Endothelial cell of umbilical vein (primary cell): ENCODE data around the gene ZNF214. TPM values are rescaled to one million over a fixed set of nuclear protein-coding genes. Genes with fewer than 3 reads are reported as not detected.

ENCODE experiments used
- BruUV-seq: library from RNA; stranded (reverse); fragments of 400-500 nt; replicated peaks from 2 replicates; lab custom pipeline; 2021; lab: Mats Ljungman, UMichigan
- CTCF ChIA-PET: fragments of 300-600, 350-600 bp; sonication (Branson Sonifier 250); formaldehyde crosslinking; loops from one replicate; lab custom pipeline; 2021; ENCODE audit warnings: antibody characterized with exemption, inconsistent platforms; lab: Charles Lee
- POLR2A ChIA-PET: fragments of 300-600, 350-600 bp; sonication (Branson Sonifier 250); formaldehyde crosslinking; loops from one replicate; lab custom pipeline; 2021; ENCODE audit warnings: antibody characterized with exemption, inconsistent platforms; lab: Charles Lee
- DNase-seq: peaks from one replicate; pipeline ENCODE4 v3.0.0-alpha.2; 2011; ENCODE audit warnings: low read depth, low spot score
- FAIRE-seq: peaks from 2 replicates; lab custom pipeline; 2011; peaks lifted over from hg19 to GRCh38; lab: Jason Lieb, UNC
- H2AFZ ChIP-seq: 2 replicates; pipeline ENCODE4 v1.6.0; 2012; ENCODE audit warnings: low read depth, low read length, control low read depth, inconsistent platforms
- H3K27ac ChIP-seq: 2 replicates; pipeline ENCODE4 v1.5.1; 2011; ENCODE audit warnings: low read depth, mild to moderate bottlenecking, control low read depth, low read length, moderate library complexity; ENCODE audit not compliant: insufficient read depth
- H3K27me3 ChIP-seq, 2 experiments: 2 replicates each; pipeline versions ENCODE4 v1.6.0 to v1.6.1; 2011; ENCODE audit warnings: low read length in 2 of 2, mixed read lengths in 1 of 2; ENCODE audit not compliant: control insufficient read depth in 2 of 2, insufficient read depth in 2 of 2
- H3K36me3 ChIP-seq, 2 experiments: 2 replicates in 1 of 2; 3 replicates in 1 of 2; pipeline ENCODE4 v1.5.1; 2011; ENCODE audit warnings: low read length in 2 of 2, mild to moderate bottlenecking in 1 of 2, moderate library complexity in 1 of 2; ENCODE audit not compliant: control insufficient read depth in 2 of 2, insufficient read depth in 2 of 2; ENCODE audit errors: extremely low read depth in 1 of 2
- H3K4me1 ChIP-seq: 3 replicates; pipeline ENCODE4 v1.5.1; 2011; ENCODE audit warnings: mild to moderate bottlenecking, low read length; ENCODE audit not compliant: control insufficient read depth, insufficient read depth; ENCODE audit errors: extremely low read depth
- H3K4me2 ChIP-seq: 2 replicates; pipeline ENCODE4 v1.6.1; 2011; ENCODE audit warnings: low read length, control low read depth, mixed read lengths; ENCODE audit not compliant: insufficient read depth
- H3K4me3 ChIP-seq, 3 experiments: fragments of 200-600 bp in 1 of 3; sonication (generic), shearing (Covaris generic) in 1 of 3; replicated peaks in 1 of 3; 2 replicates each; pipeline ENCODE4 v1.5.1; 2011 to 2016; ENCODE audit warnings: control low read depth in 3 of 3, low read length in 3 of 3, mild to moderate bottlenecking in 2 of 3, inconsistent platforms in 1 of 3, low read depth in 1 of 3, moderate library complexity in 1 of 3; ENCODE audit not compliant: insufficient read depth in 1 of 3
- H3K79me2 ChIP-seq: 2 replicates; pipeline ENCODE4 v1.6.0; 2012; ENCODE audit warnings: low read length, inconsistent platforms; ENCODE audit not compliant: control insufficient read depth, insufficient read depth
- H3K9ac ChIP-seq: replicated peaks from 2 replicates; pipeline ENCODE3; 2011; ENCODE audit warnings: low read length, control low read depth; ENCODE audit not compliant: insufficient read depth; ENCODE audit errors: extremely low read depth
- H3K9me1 ChIP-seq: replicated peaks from 3 replicates; pipeline ENCODE4 v1.6.0; 2011; ENCODE audit warnings: mild to moderate bottlenecking, low read length; ENCODE audit not compliant: control insufficient read depth, insufficient read depth; ENCODE audit errors: extremely low read depth
- H3K9me3 ChIP-seq: replicated peaks from 2 replicates; pipeline ENCODE4 v1.5.1; 2012; ENCODE audit warnings: low read length, inconsistent platforms; ENCODE audit not compliant: control insufficient read depth, insufficient read depth
- H4K20me1 ChIP-seq: replicated peaks from 2 replicates; pipeline ENCODE3; 2011; ENCODE audit warnings: mild to moderate bottlenecking, low read length; ENCODE audit not compliant: control insufficient read depth, insufficient read depth; ENCODE audit errors: extremely low read depth
- EZH2 ChIP-seq: IDR thresholded peaks from 2 replicates; pipeline ENCODE4 v1.6.1; 2012; ENCODE audit warnings: borderline replicate concordance, low read depth, mild to moderate bottlenecking, moderate library complexity, low read length, inconsistent platforms; ENCODE audit not compliant: severe bottlenecking
- FOS ChIP-seq: IDR thresholded peaks from 2 replicates; pipeline ENCODE4 v1.6.1; 2011; ENCODE audit warnings: mild to moderate bottlenecking, low read length, moderate library complexity, borderline replicate concordance; ENCODE audit not compliant: insufficient read depth
- GATA2 ChIP-seq: IDR thresholded peaks from 2 replicates; pipeline ENCODE4 v1.7.0; 2011; ENCODE audit warnings: low read depth, mild to moderate bottlenecking, moderate library complexity, mixed read lengths, low read length; ENCODE audit not compliant: insufficient read length, insufficient read depth
- JUN ChIP-seq: IDR thresholded peaks from 2 replicates; pipeline ENCODE4 v1.6.1; 2011; ENCODE audit warnings: borderline replicate concordance, low read depth; ENCODE audit not compliant: insufficient read length, insufficient read depth
- POLR2AphosphoS5 ChIP-seq: IDR thresholded peaks from 2 replicates; pipeline ENCODE4 v1.6.1; 2012; ENCODE audit warnings: low read depth, mild to moderate bottlenecking, control low read depth, low read length, moderate library complexity; ENCODE audit not compliant: insufficient read depth
- dilution Hi-C: fragments of 300-500 bp; cut with MboI; formaldehyde crosslinking; loops from one replicate; pipeline ENCODE4 v1.15.0; 2019; ENCODE audit warnings: low sequenced_read_pairs; ENCODE audit not compliant: extremely low pct_ligation_motif_present
- intact Hi-C: fragments of 100-400 bp; cut with micrococcal nuclease; formaldehyde crosslinking; loops from one replicate; pipeline ENCODE4 v1.10.0; 2022
- polyA plus RNA-seq, 4 experiments: library from polyadenylated mRNA; depleted of rRNA in 3 of 4; stranded (reverse) in 3 of 4; unstranded in 1 of 4; fragments of >200 nt; gene quantifications; 2 replicates each; pipeline versions ENCODE4 v1.2.1 to v1.2.3, GENCODE V29; 2011 to 2012; ENCODE audit warnings: missing spikeins in 1 of 4
- total RNA-seq: library from RNA; stranded (reverse); gene quantifications from 2 replicates; pipeline ENCODE4 v1.2.3, GENCODE V29; 2021
- TF ChIP-seq, protein P1 (sequence below), 2 donors: IDR thresholded peaks; 1 replicate in 1 of 2; 2 replicates in 1 of 2; pipeline ENCODE4 v1.5.1; 2011; ENCODE audit warnings: low read length in 2 of 2, mild to moderate bottlenecking in 2 of 2, moderate library complexity in 2 of 2, control low read depth in 1 of 2, inconsistent platforms in 1 of 2, low read depth in 1 of 2; ENCODE audit not compliant: insufficient read depth in 1 of 2; ENCODE audit errors: extremely low read depth in 1 of 2

Gene ZNF214
- total and polyA plus RNA-seq, 2 donors (not counting 3 experiments of a cell fraction or from before 2014, with no cell fraction given), result 0.94 to 1.7 TPM

DNA sequence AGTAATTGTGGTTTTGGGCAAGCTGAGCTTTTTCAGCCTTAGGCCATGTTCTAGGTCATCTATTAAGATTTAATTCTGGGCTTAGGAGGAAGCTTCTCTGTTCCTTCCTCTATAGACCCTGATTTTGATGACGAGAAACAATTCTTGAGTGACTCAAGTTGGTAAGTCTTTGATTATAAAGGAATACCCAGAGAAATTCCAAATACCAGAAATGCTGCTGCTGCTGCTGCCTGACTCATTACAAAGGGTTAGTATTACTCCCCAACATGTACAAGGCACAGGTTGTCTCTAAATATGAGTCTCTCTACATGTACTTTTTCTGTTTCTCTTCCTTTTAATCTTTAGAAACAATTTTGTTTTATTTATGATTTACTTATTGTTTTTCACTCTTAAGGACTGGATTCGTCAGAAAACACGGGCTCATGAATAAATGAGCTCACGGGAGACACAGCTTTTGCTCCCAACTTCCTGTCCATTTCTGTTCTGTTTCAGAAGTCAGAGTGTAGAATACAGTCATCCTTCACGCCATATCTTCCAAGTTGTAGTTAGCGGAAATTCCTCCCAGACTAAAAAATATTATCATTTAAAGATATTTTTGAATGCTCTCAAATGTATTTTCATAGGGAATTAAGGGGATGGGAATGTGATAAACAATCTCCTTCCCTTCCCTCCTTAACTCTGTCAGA is 36.8 kb upstream of the ZNF214 start:
- no peaks in the 10 kb centered on the region for H3K9me3 ChIP-seq
- no peaks in the 10 kb centered on the region for H3K9me1 ChIP-seq
- peak overlapping the region; percentile 81 for H3K27ac ChIP-seq
- H2AFZ ChIP-seq, result peak overlapping the region; percentile 77
- no peaks in the 10 kb centered on the region for H3K36me3 ChIP-seq
- no peaks in the 10 kb centered on the region for H3K79me2 ChIP-seq
- no TSS peak for BruUV-seq
- TF ChIP-seq JUN, result no peak
- TF ChIP-seq FOS, result peak; percentile 30
- FAIRE-seq (peak; percentile 24), DNase-seq (peak; percentile 64)
- POLR2A ChIA-PET, result no interaction called here
- peak overlapping the region; percentile 57 for H3K4me2 ChIP-seq
- H3K9ac ChIP-seq, result peak overlapping the region; percentile 37
- CTCF ChIA-PET, result interaction anchor here (1.1 to 1.6 kb wide), 4 partner anchors 21 to 222 kb away, joined by 3 to 8 read pairs (median 4); partner anchors contain the start of gene NLRP14
- no peaks in the 10 kb centered on the region for H4K20me1 ChIP-seq
- peaks cover 31% of the 10 kb centered on the region for H3K4me1 ChIP-seq
- no peak overlapping the region for H3K4me3 ChIP-seq
- H3K27me3 ChIP-seq, result no peaks in the 10 kb centered on the region
- dilution Hi-C loops (no loop called here), intact Hi-C loops (loop anchor here (1.0 to 5.0 kb wide), 2 partner anchors 37 to 920 kb away; partner anchors contain the start of genes NLRP14 and ZNF214)

DNA sequence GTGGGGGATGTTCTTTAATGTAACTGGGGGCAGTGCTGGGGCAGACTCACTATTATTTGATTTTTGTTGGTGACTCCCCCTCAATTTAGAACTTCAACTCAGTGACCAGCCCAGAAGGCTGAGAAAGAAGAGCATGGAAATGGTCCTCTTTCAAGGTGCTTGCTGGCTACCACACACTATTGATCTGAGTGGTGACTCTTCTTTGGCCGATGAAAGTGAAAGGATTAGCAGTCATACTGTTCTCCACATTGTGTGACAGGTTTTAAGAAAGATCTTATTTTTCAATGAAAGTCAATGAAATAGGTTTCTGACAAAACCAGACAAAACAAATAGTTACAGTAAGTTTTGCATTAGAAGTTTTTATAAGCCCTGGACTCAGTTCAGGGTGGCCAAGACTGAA is 30.0 kb upstream of the ZNF214 start:
- H3K9ac ChIP-seq, result no peak overlapping the region
- H3K4me3 ChIP-seq, result no peak overlapping the region
- DNase-seq (no peak), FAIRE-seq (no peak)
- BruUV-seq, result no TSS peak
- H4K20me1 ChIP-seq, result no peaks in the 10 kb centered on the region
- no peaks in the 10 kb centered on the region for H3K9me1 ChIP-seq
- dilution Hi-C loops, result no loop called here
- no peaks in the 10 kb centered on the region for H3K9me3 ChIP-seq
- H3K4me1 ChIP-seq, result peaks cover 4% of the 10 kb centered on the region
- TF ChIP-seq, protein P1, sequence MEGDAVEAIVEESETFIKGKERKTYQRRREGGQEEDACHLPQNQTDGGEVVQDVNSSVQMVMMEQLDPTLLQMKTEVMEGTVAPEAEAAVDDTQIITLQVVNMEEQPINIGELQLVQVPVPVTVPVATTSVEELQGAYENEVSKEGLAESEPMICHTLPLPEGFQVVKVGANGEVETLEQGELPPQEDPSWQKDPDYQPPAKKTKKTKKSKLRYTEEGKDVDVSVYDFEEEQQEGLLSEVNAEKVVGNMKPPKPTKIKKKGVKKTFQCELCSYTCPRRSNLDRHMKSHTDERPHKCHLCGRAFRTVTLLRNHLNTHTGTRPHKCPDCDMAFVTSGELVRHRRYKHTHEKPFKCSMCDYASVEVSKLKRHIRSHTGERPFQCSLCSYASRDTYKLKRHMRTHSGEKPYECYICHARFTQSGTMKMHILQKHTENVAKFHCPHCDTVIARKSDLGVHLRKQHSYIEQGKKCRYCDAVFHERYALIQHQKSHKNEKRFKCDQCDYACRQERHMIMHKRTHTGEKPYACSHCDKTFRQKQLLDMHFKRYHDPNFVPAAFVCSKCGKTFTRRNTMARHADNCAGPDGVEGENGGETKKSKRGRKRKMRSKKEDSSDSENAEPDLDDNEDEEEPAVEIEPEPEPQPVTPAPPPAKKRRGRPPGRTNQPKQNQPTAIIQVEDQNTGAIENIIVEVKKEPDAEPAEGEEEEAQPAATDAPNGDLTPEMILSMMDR (IDR thresholded peaks at IDR 0.05; ENCODE audit: extremely low read depth in 1 of 2, insufficient read depth in 1 of 2, low read depth in 1 of 2, low read length in 2 of 2), result no peak
- TF ChIP-seq POLR2AphosphoS5 (no peak), EZH2 (no peak), GATA2 (no peak), FOS (no peak), JUN (no peak)
- H3K36me3 ChIP-seq, result no peaks in the 10 kb centered on the region
- no peak overlapping the region for H3K27ac ChIP-seq
- H3K79me2 ChIP-seq, result no peaks in the 10 kb centered on the region
- no peak overlapping the region for H3K4me2 ChIP-seq
- POLR2A ChIA-PET, result no interaction called here
- H3K27me3 ChIP-seq, result no peaks in the 10 kb centered on the region
- no peak overlapping the region for H2AFZ ChIP-seq
- intact Hi-C loops, result no loop called here
- CTCF ChIA-PET, result no interaction called here
